ENCODE data around the gene IFT74. TPM values are rescaled to one million over a fixed set of nuclear protein-coding genes. Genes with fewer than 3 reads are reported as not detected.
A peak's percentile ranks its signal among the peaks of the same experiment; 100 is the strongest.

IFT74 gene
- total RNA-seq = 15.6 TPM
- long read RNA-seq, transcript IFT74-201 (20 exons, 2,160 nt) = major isoform, 8 of 13 reads
- long read RNA-seq, partial matches to known transcripts = 3 of 13 reads
- long read RNA-seq, other reads (novel, unspliced or antisense) = 2 of 13 reads

GRCh38 chr9:26955921-26956859 lies at the start of gene IFT74:
Gene IFT74 (plus strand): TSS chr9:26956412. CDS start chr9:26961968, 5,556 bp downstream.
- peak within 1 kb of the TSS; percentile 91 for H3K27ac ChIP-seq
- ATAC-seq (peak; percentile 100), DNase-seq (peak; percentile 99)
- no peaks in the 10 kb centered on the region for H3K36me3 ChIP-seq
- H3K9me3 ChIP-seq = no peaks in the 10 kb centered on the region
- peaks cover 13% of the 10 kb centered on the region for H3K4me1 ChIP-seq
- no peaks in the 10 kb centered on the region for H3K27me3 ChIP-seq (ENCODE audit: low read depth)
- H3K4me3 ChIP-seq = peak within 1 kb of the TSS; percentile 58
- no peak for TF ChIP-seq CTCF (IDR thresholded peaks at IDR 0.05)
- intact Hi-C loops (cut with DNase I) = no loop called here

- no peak for DNase-seq
- TF ChIP-seq CTCF (IDR thresholded peaks at IDR 0.05) = no peak
- H3K27me3 ChIP-seq (ENCODE audit: low read depth) = no peaks in the 10 kb centered on the region
- H3K4me3 ChIP-seq = no peak overlapping the region
- ATAC-seq = no peak
- no peak overlapping the region for H3K27ac ChIP-seq
- no peaks in the 10 kb centered on the region for H3K9me3 ChIP-seq
- H3K4me1 ChIP-seq = no peaks in the 10 kb centered on the region
- peaks cover 84% of the 10 kb centered on the region for H3K36me3 ChIP-seq
- intact Hi-C loops (cut with DNase I) = no loop called here
Observed at GRCh38 chr9:26913138-26913668, 43.0 kb upstream of the IFT74 start.

- DNase-seq (no peak), ATAC-seq (no peak)
- Histone ChIP-seq H3K36me3 (peaks cover 100% of the 10 kb centered on the region), H3K27ac (no peak overlapping the region), H3K9me3 (no peaks in the 10 kb centered on the region), H3K4me3 (no peak overlapping the region), H3K4me1 (no peaks in the 10 kb centered on the region), H3K27me3 (ENCODE audit: low read depth) (no peaks in the 10 kb centered on the region)
- no peak for TF ChIP-seq CTCF (IDR thresholded peaks at IDR 0.05)
- intact Hi-C loops (cut with DNase I) = no loop called here
Observed at GRCh38 chr9:26919698-26920097, 36.5 kb upstream of the IFT74 start.

GRCh38 chr9:26925609-26926008 lies 30.6 kb upstream of the IFT74 start:
- H3K36me3 ChIP-seq = peaks cover 79% of the 10 kb centered on the region
- H3K4me3 ChIP-seq = no peak overlapping the region
- no peak for ATAC-seq
- intact Hi-C loops (cut with DNase I) = no loop called here
- TF ChIP-seq CTCF (IDR thresholded peaks at IDR 0.05) = no peak
- H3K27me3 ChIP-seq (ENCODE audit: low read depth) = no peaks in the 10 kb centered on the region
- no peaks in the 10 kb centered on the region for H3K4me1 ChIP-seq
- no peak overlapping the region for H3K27ac ChIP-seq
- DNase-seq = no peak
- no peaks in the 10 kb centered on the region for H3K9me3 ChIP-seq

- H3K9me3 ChIP-seq = no peaks in the 10 kb centered on the region
- peaks cover 71% of the 10 kb centered on the region for H3K36me3 ChIP-seq
- intact Hi-C loops (cut with DNase I) = no loop called here
- TF ChIP-seq CTCF (IDR thresholded peaks at IDR 0.05) = no peak
- DNase-seq = no peak
- no peak overlapping the region for H3K27ac ChIP-seq
- H3K27me3 ChIP-seq (ENCODE audit: low read depth) = no peaks in the 10 kb centered on the region
- no peak for ATAC-seq
- no peak overlapping the region for H3K4me3 ChIP-seq
- no peaks in the 10 kb centered on the region for H3K4me1 ChIP-seq
Observed at GRCh38 chr9:26928902-26929495, 27.2 kb upstream of the IFT74 start.

All from lower lobe of right lung (tissue), 2 donors.